ENCODE data around the gene GXYLT2.

Gene GXYLT2

GRCh38 chr3:72973031-72973723, 85.3 kb downstream of the GXYLT2 start:
- Mint-ChIP-seq H3K27ac (no peak overlapping the region), H3K27me3 (no peaks in the 10 kb centered on the region), H3K4me1 (peaks cover 7% of the 10 kb centered on the region), H3K36me3 (no peaks in the 10 kb centered on the region), H3K9me3 (no peaks in the 10 kb centered on the region), H3K4me3 (no peak overlapping the region)

- H3K36me3 Mint-ChIP-seq: no peaks in the 10 kb centered on the region
- no peak overlapping the region for H3K27ac Mint-ChIP-seq
- no peaks in the 10 kb centered on the region for H3K9me3 Mint-ChIP-seq
- no peaks in the 10 kb centered on the region for H3K27me3 Mint-ChIP-seq
- no peak overlapping the region for H3K4me3 Mint-ChIP-seq
- peaks cover 7% of the 10 kb centered on the region for H3K4me1 Mint-ChIP-seq
Observed at GRCh38 chr3:72973786-72974185, 85.9 kb downstream of the GXYLT2 start.

- no peak overlapping the region for H3K4me3 Mint-ChIP-seq
- no peaks in the 10 kb centered on the region for H3K9me3 Mint-ChIP-seq
- no peak overlapping the region for H3K27ac Mint-ChIP-seq
- H3K27me3 Mint-ChIP-seq: peaks cover 1% of the 10 kb centered on the region
- peaks cover 7% of the 10 kb centered on the region for H3K4me1 Mint-ChIP-seq
- peaks cover 1% of the 10 kb centered on the region for H3K36me3 Mint-ChIP-seq
Observed at GRCh38 chr3:72974956-72975355, 87.1 kb downstream of the GXYLT2 start.

DNA sequence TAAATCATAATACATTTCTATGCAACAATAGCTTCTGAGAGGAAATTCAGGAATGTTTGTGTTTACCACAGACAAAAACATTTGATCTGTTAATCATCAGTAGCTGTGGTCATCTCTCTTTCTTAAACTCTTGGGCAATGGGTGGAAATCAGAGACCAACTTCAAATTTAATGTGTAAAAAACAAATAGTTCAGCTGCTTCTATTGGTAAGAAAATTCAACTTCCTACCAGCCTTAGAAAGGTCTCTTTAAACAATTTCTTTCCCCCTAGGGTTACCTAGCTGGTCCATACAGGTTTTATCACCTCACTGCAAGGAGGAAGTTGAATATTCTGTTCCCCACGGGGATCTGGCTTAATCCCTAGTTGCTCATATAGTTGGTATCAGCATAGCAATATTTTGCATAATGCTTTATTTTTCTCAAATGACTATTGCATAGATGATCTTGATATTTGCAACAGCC, 88.5 kb downstream of the GXYLT2 start:
- H3K36me3 Mint-ChIP-seq: peaks cover 2% of the 10 kb centered on the region
- H3K4me3 Mint-ChIP-seq: no peak overlapping the region
- no peaks in the 10 kb centered on the region for H3K9me3 Mint-ChIP-seq
- H3K27me3 Mint-ChIP-seq: peaks cover 2% of the 10 kb centered on the region
- H3K4me1 Mint-ChIP-seq: peaks cover 7% of the 10 kb centered on the region
- no peak overlapping the region for H3K27ac Mint-ChIP-seq

GRCh38 chr3:72977060-72977808, 89.4 kb downstream of the GXYLT2 start:
- Mint-ChIP-seq H3K27ac (no peak overlapping the region), H3K4me1 (peaks cover 7% of the 10 kb centered on the region), H3K4me3 (no peak overlapping the region), H3K36me3 (peaks cover 2% of the 10 kb centered on the region), H3K9me3 (no peaks in the 10 kb centered on the region), H3K27me3 (peaks cover 2% of the 10 kb centered on the region)

GRCh38 chr3:72982609-72983366, 94.9 kb downstream of the GXYLT2 start:
- Mint-ChIP-seq H3K4me1 (no peaks in the 10 kb centered on the region), H3K27me3 (peaks cover 2% of the 10 kb centered on the region), H3K27ac (no peak overlapping the region), H3K4me3 (no peak overlapping the region), H3K36me3 (peaks cover 4% of the 10 kb centered on the region), H3K9me3 (peaks cover 4% of the 10 kb centered on the region)

GRCh38 chr3:72985576-72985975, 97.7 kb downstream of the GXYLT2 start:
- H3K27me3 Mint-ChIP-seq: no peaks in the 10 kb centered on the region
- no peak overlapping the region for H3K27ac Mint-ChIP-seq
- peaks cover 2% of the 10 kb centered on the region for H3K36me3 Mint-ChIP-seq
- no peaks in the 10 kb centered on the region for H3K4me1 Mint-ChIP-seq
- H3K4me3 Mint-ChIP-seq: no peak overlapping the region
- H3K9me3 Mint-ChIP-seq: peaks cover 4% of the 10 kb centered on the region

- Mint-ChIP-seq H3K27me3 (no peaks in the 10 kb centered on the region), H3K9me3 (peaks cover 4% of the 10 kb centered on the region), H3K4me3 (no peak overlapping the region), H3K4me1 (no peaks in the 10 kb centered on the region), H3K36me3 (no peaks in the 10 kb centered on the region), H3K27ac (no peak overlapping the region)
Observed at GRCh38 chr3:72990701-72991395, 103.0 kb downstream of the GXYLT2 start.

- Mint-ChIP-seq H3K4me3 (no peak overlapping the region), H3K27me3 (no peaks in the 10 kb centered on the region), H3K4me1 (no peaks in the 10 kb centered on the region), H3K9me3 (no peaks in the 10 kb centered on the region), H3K36me3 (no peaks in the 10 kb centered on the region), H3K27ac (no peak overlapping the region)
Observed at GRCh38 chr3:72991522-72991921, 103.7 kb downstream of the GXYLT2 start.

DNA sequence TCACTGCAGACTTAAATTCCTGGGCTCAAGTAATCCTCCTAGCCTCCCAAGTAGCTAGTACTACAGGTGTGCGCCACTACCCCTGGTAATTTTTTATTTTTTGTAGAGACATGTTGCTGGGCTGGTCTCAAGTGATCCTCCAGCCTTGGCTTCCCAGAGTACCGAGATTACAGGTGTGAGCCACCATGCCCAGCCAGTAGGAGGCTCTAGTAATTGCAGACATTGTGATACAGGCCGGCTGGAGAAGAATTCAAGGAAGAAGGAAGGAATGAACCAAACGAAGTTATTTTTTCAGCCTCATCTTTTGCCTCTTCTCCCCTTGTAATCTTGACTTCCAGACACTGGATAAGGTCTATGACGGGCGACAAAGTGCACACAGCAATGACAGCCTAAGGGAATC, 105.5 kb downstream of the GXYLT2 start:
- Mint-ChIP-seq H3K4me3 (no peak overlapping the region), H3K27ac (no peak overlapping the region), H3K27me3 (no peaks in the 10 kb centered on the region)

DNA sequence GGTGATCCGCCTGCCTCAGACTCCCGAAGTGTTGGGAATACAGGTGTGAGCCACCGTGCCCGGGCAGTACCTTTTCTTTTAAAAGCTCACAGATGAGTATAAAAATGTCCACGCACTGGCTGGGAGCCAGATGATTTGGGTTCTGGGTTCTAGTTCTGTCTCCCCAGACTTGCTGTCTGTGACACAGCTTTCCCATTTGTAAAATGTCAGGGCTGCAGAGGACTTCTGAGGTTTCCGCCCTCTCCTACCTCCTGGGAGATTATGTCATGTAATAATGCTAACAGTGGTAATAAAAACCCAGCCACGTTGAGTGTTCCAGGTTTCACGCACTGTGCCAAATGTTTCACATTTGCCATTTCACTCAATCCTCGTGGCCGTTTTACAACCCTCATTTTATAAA, 107.5 kb downstream of the GXYLT2 start:
- Mint-ChIP-seq H3K27ac (no peak overlapping the region), H3K9me3 (no peaks in the 10 kb centered on the region)

More for the DNA sequence above, 105.5 kb downstream of the GXYLT2 start:
- Mint-ChIP-seq H3K9me3 (no peaks in the 10 kb centered on the region), H3K4me1 (peaks cover 10% of the 10 kb centered on the region), H3K36me3 (peaks cover 4% of the 10 kb centered on the region)

DNA sequence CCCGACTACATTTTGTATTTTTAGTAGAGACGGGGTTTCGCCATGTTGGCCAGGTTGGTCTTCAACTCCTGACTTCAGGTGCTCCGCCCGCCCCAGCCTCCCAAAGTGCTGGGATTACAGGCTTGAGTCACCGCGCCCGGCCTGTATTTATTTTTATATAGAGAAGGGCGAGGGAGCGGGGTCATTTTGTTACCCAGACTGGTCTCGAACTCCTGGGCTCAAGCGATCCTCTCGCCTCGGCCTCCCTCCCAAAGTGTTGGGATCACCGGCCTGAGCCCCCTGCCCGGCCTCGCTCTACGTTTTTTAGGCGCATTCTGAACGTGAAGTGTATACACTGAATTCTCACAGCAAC, 108.3 kb downstream of the GXYLT2 start:
- Mint-ChIP-seq H3K4me1 (peaks cover 37% of the 10 kb centered on the region), H3K27ac (peak overlapping the region; percentile 79)

More for the DNA sequence above, 107.5 kb downstream of the GXYLT2 start:
- Mint-ChIP-seq H3K36me3 (peaks cover 11% of the 10 kb centered on the region), H3K4me3 (peak overlapping the region; percentile 61), H3K4me1 (peaks cover 30% of the 10 kb centered on the region), H3K27me3 (no peaks in the 10 kb centered on the region)

DNA sequence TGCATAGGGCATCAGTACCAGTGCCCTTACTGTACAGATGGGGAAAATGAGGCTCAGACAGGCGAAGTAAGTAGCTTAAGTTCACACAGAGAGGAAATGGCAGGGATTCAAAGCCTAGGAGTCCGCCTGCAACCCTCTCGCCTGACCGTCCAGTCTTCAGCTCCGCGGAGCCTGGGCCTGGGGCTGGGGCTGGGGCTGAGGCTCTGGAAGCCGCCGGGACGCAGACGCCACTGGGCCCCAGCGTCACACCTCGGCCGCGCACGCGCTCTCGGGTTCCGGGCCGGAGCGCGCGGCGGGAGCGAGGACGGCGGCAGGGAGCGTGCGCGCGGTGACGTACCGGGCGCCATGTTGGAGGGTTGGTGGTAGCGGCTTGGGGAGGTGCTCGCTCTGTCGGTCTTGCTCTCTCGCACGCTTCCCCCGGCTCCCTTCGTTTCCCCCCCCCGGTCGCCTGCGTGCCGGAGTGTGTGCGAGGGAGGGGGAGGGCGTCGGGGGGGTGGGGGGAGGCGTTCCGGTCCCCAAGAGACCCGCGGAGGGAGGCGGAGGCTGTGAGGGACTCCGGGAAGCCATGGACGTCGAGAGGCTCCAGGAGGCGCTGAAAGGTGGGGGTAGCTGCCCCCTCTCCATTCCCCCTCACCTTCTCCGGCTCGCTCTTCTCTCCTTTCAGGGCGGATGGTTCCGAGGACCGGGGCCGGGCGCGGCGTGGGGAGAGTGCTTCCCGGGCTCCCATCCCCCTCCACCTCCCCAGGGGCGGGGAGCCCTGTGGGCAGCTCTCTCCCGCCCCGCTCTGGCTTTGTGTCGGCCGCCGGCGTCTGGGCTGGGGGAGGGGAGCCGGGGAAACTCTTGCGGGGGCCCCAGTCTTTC, 108.9 kb downstream of the GXYLT2 start, which contains the start of gene PPP4R2:
Gene PPP4R2 (plus strand): TSS at position 339 of the 861 bp plus-strand sequence. CDS start 227 bp downstream, at position 566.
- H3K27ac Mint-ChIP-seq: peak within 1 kb of the TSS; percentile 88
- peak within 1 kb of the TSS; percentile 92 for H3K4me3 Mint-ChIP-seq
- no peaks in the 10 kb centered on the region for H3K9me3 Mint-ChIP-seq
- H3K4me1 Mint-ChIP-seq: peaks cover 43% of the 10 kb centered on the region
- peaks cover 16% of the 10 kb centered on the region for H3K36me3 Mint-ChIP-seq
- H3K27me3 Mint-ChIP-seq: no peaks in the 10 kb centered on the region

More for the DNA sequence above, 108.3 kb downstream of the GXYLT2 start:
- Mint-ChIP-seq H3K27me3 (no peaks in the 10 kb centered on the region), H3K9me3 (no peaks in the 10 kb centered on the region), H3K4me3 (peak overlapping the region; percentile 92), H3K36me3 (peaks cover 16% of the 10 kb centered on the region)

DNA sequence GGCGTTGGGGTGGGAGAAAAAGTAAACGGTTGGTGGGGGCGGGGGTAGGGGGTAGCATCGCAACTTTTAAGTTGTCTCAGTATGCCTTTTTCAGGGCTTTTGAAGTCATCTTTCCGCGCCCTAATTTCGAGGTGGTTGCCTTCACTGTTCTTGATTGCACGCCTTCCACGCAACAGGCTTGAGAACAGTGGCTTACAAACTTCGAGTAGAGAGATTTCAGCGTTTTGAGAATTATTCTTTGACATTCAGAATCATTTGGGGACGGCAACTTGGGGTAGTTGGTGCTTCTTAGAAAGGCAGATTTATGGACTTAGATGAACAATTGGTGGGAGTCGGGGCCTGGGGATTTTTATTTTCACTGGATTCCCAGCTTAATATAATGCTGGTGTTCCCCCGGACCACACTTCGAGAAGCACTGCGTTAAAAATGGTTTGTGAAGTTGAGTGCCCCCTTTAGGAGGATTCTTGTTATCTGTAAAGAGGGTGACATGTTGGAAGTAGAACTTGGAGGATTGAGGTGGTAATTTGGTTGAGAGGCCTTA, 109.6 kb downstream of the GXYLT2 start:
- H3K4me3 Mint-ChIP-seq: peak overlapping the region; percentile 92
- no peaks in the 10 kb centered on the region for H3K9me3 Mint-ChIP-seq
- H3K4me1 Mint-ChIP-seq: peaks cover 49% of the 10 kb centered on the region
- H3K36me3 Mint-ChIP-seq: peaks cover 20% of the 10 kb centered on the region
- peak overlapping the region; percentile 88 for H3K27ac Mint-ChIP-seq
- H3K27me3 Mint-ChIP-seq: no peaks in the 10 kb centered on the region
